ENCODE measurements around the gene FETUB. TPM values are rescaled to one million over a fixed set of nuclear protein-coding genes. Genes with fewer than 3 reads are reported as not detected.

FETUB gene
- total RNA-seq, 4 donors from 2014 or later = not detected

- intact Hi-C loops (cut with DNase I; ENCODE audit: low total_unique reads) = loop anchor here (10.0 kb wide), 1 partner anchor 553 kb away; no protein-coding TSS in a partner anchor
- no peaks in the 10 kb centered on the region for H3K36me3 ChIP-seq
- in situ Hi-C loops (cut with MboI; ENCODE audit: low sequenced_read_pairs in 4 of 4) = loop anchor here (5.0 to 25.0 kb wide), 3 partner anchors 203 to 550 kb away; no protein-coding TSS in a partner anchor
Measured at GRCh38 chr3:186612065-186612464, 28.1 kb upstream of the FETUB start.

GRCh38 chr3:186612721-186613636 lies 27.2 kb upstream of the FETUB start, which contains the start of gene AHSG:
AHSG (plus strand) TSS chr3:186613060; CDS start chr3:186613142, 82 bp downstream.
- H3K4me1 ChIP-seq = peaks cover 0 to 6% of the 10 kb centered on the region in 2 donors
- TF ChIP-seq POLR2A (IDR thresholded peaks at IDR 0.05) = no peak
- TF ChIP-seq CTCF (IDR thresholded peaks at IDR 0.05 in 4 of 5, conservative IDR thresholded peaks at IDR 0.05 in 1 of 5) = no peak
- H3K27ac ChIP-seq = no peak within 1 kb of the TSS
- H3K27me3 ChIP-seq = peaks cover 0 to 8% (median 8%) of the 10 kb centered on the region in 3 donors
- no peaks in the 10 kb centered on the region for H3K36me3 ChIP-seq
- ATAC-seq = no peak
- no peaks in the 10 kb centered on the region for H3K9me3 ChIP-seq
- no peak for DNase-seq
- intact Hi-C loops (cut with DNase I; ENCODE audit: low total_unique reads) (loop anchor here (10.0 kb wide), 1 partner anchor 552 kb away; no protein-coding TSS in a partner anchor), in situ Hi-C loops (cut with MboI; ENCODE audit: low sequenced_read_pairs in 4 of 4) (loop anchor here (5.0 to 25.0 kb wide), 3 partner anchors 202 to 549 kb away; no protein-coding TSS in a partner anchor)
- no peak within 1 kb of the TSS for H3K4me3 ChIP-seq

More at GRCh38 chr3:186612065-186612464, 28.1 kb upstream of the FETUB start:
- DNase-seq = no peak
- Histone ChIP-seq H3K27me3 (peaks cover 0 to under 1% (median 0%) of the 10 kb centered on the region in 3 donors), H3K4me1 (peaks cover 0 to 3% of the 10 kb centered on the region in 2 donors), H3K27ac (no peak overlapping the region), H3K9me3 (no peaks in the 10 kb centered on the region), H3K4me3 (no peak overlapping the region)
- ATAC-seq = no peak
- TF ChIP-seq CTCF (IDR thresholded peaks at IDR 0.05 in 4 of 5, conservative IDR thresholded peaks at IDR 0.05 in 1 of 5) = no peak
- no peak for TF ChIP-seq POLR2A (IDR thresholded peaks at IDR 0.05)

- DNase-seq (no peak), ATAC-seq (no peak)
- H3K27me3 ChIP-seq = peaks cover 6 to 15% (median 12%) of the 10 kb centered on the region in 3 donors
- H3K9me3 ChIP-seq = no peaks in the 10 kb centered on the region
- intact Hi-C loops (cut with DNase I; ENCODE audit: low total_unique reads) (loop anchor here (2.0 to 10.0 kb wide), 2 partner anchors 207 to 551 kb away; no protein-coding TSS in a partner anchor), in situ Hi-C loops (cut with MboI; ENCODE audit: low sequenced_read_pairs in 4 of 4) (loop anchor here (5.0 to 25.0 kb wide), 3 partner anchors 201 to 549 kb away; no protein-coding TSS in a partner anchor)
- H3K4me1 ChIP-seq = peaks cover 0 to 6% of the 10 kb centered on the region in 2 donors
- no peak overlapping the region for H3K27ac ChIP-seq
- no peaks in the 10 kb centered on the region for H3K36me3 ChIP-seq
- H3K4me3 ChIP-seq = no peak overlapping the region
- TF ChIP-seq CTCF (IDR thresholded peaks at IDR 0.05 in 4 of 5, conservative IDR thresholded peaks at IDR 0.05 in 1 of 5) (no peak), POLR2A (IDR thresholded peaks at IDR 0.05) (no peak)
Measured at GRCh38 chr3:186613637-186614265, 26.4 kb upstream of the FETUB start.

GRCh38 chr3:186614266-186614596 lies 26.0 kb upstream of the FETUB start:
- no peaks in the 10 kb centered on the region for H3K9me3 ChIP-seq
- no peaks in the 10 kb centered on the region for H3K36me3 ChIP-seq
- ATAC-seq = no peak
- in situ Hi-C loops (cut with MboI; ENCODE audit: low sequenced_read_pairs in 4 of 4) = loop anchor here (5.0 to 25.0 kb wide), 3 partner anchors 201 to 548 kb away; no protein-coding TSS in a partner anchor
- H3K27me3 ChIP-seq = peaks cover 10 to 15% (median 14%) of the 10 kb centered on the region in 3 donors
- no peak for TF ChIP-seq POLR2A (IDR thresholded peaks at IDR 0.05)
- TF ChIP-seq CTCF (IDR thresholded peaks at IDR 0.05 in 4 of 5, conservative IDR thresholded peaks at IDR 0.05 in 1 of 5) = no peak
- no peak for DNase-seq
- peaks cover 0 to 6% of the 10 kb centered on the region in 2 donors for H3K4me1 ChIP-seq
- H3K4me3 ChIP-seq = no peak overlapping the region
- H3K27ac ChIP-seq = no peak overlapping the region
- intact Hi-C loops (cut with DNase I; ENCODE audit: low total_unique reads) = loop anchor here (2.0 to 10.0 kb wide), 2 partner anchors 207 to 551 kb away; no protein-coding TSS in a partner anchor
